ENCODE results near the gene PPFIA1. TPM values are rescaled to one million over a fixed set of nuclear protein-coding genes. Genes with fewer than 3 reads are reported as not detected.

The PPFIA1 gene
- total and polyA plus RNA-seq, 10 of the 15 experiments (the other 5 are each of a cell fraction or from before 2014, with no cell fraction given) = 5.2 to 26.2 (median 15.8) TPM

GRCh38 chr11:70397983-70398833, 127.7 kb downstream of the PPFIA1 start, which contains the start of gene CTTN (continued):
- TF ChIP-seq LARP7 (IDR thresholded peaks at IDR 0.05) = peak; percentile 96
- no peak for TF ChIP-seq PAX8 (IDR thresholded peaks at IDR 0.05)
- TF ChIP-seq HDGF (IDR thresholded peaks at IDR 0.05) = 0 out of 2 replicates have a peak, but pooled peaks have one; percentile 42
- no peak for TF ChIP-seq HSF1 (IDR thresholded peaks at IDR 0.05; ENCODE audit: low read depth, low read length)
- no peak for TF ChIP-seq RELA (IDR thresholded peaks at IDR 0.05; ENCODE audit: borderline replicate concordance, partially characterized antibody)
- peak; percentile 96 for TF ChIP-seq RUNX3 (IDR thresholded peaks at IDR 0.05; ENCODE audit: low read length)
- no peak for TF ChIP-seq IRF3 (IDR thresholded peaks at IDR 0.05)
- TF ChIP-seq PRDM15 (CRISPR knock-in tag; IDR thresholded peaks at IDR 0.05) = no peak
- 0 out of 3 replicates have a peak, but pooled peaks have one; percentile 46 for TF ChIP-seq POU2F2 (IDR thresholded peaks at IDR 0.05; ENCODE audit: borderline replicate concordance, low read depth, low read length)
- no peak for TF ChIP-seq NFYA (IDR thresholded peaks at IDR 0.05; ENCODE audit: borderline replicate concordance, low read depth, low read length)
- TF ChIP-seq NFIC (IDR thresholded peaks at IDR 0.05; ENCODE audit: low read depth, low read length) = peak; percentile 36; the same call in 1 of the 2 replicates
- TF ChIP-seq ZBTB4 (CRISPR knock-in tag; IDR thresholded peaks at IDR 0.05) = no peak
- peak; percentile 75; the same call in 1 of the 2 replicates for TF ChIP-seq NKRF (conservative IDR thresholded peaks at IDR 0.05)

Measured in GM12878 (cell line).